HepG2 (cell line): ENCODE measurements around the gene ZNF747. TPM values are rescaled to one million over a fixed set of nuclear protein-coding genes. Genes with fewer than 3 reads are reported as not detected.

Experiments
- CBX5 ChIP-seq: sonication (generic); formaldehyde crosslinking; IDR thresholded peaks from 2 replicates; pipeline ENCODE4 v1.4.0; 2020; ENCODE audit warnings: missing genetic modification reagents, borderline replicate concordance
- KDM5B ChIP-seq: sonication (generic); formaldehyde crosslinking; IDR thresholded peaks from 2 replicates; pipeline ENCODE4 v1.4.0; 2020; ENCODE audit warnings: missing genetic modification reagents, mild to moderate bottlenecking, borderline replicate concordance
- NFE2L1 ChIP-seq: sonication (generic); formaldehyde crosslinking; IDR thresholded peaks from 2 replicates; pipeline ENCODE4 v1.4.0; 2020; ENCODE audit warnings: missing genetic modification reagents, mild to moderate bottlenecking, borderline replicate concordance
- PAWR ChIP-seq: sonication (generic); formaldehyde crosslinking; IDR thresholded peaks from 2 replicates; pipeline ENCODE4 v1.4.0; 2020; ENCODE audit warnings: missing genetic modification reagents, mild to moderate bottlenecking, borderline replicate concordance
- SP4 ChIP-seq: sonication (generic); formaldehyde crosslinking; IDR thresholded peaks from 2 replicates; pipeline ENCODE4 v1.8.1; 2023; ENCODE audit warnings: mild to moderate bottlenecking, missing genetic modification reagents
- SRSF1 ChIP-seq: fragments of 200-400 bp; formaldehyde crosslinking; optimal IDR thresholded peaks from 2 replicates; pipeline ENCODE3; 2017; ENCODE audit warnings: mild to moderate bottlenecking, low read depth, low read length, moderate library complexity
- ZFX ChIP-seq: sonication (generic); formaldehyde crosslinking; IDR thresholded peaks from 2 replicates; pipeline ENCODE4 v1.4.0; 2020; ENCODE audit warnings: mild to moderate bottlenecking, low read depth, missing genetic modification reagents, moderate library complexity
- ZNF160 ChIP-seq: sonication (generic); formaldehyde crosslinking; IDR thresholded peaks from 2 replicates; pipeline ENCODE4 v1.8.0; 2022; ENCODE audit warnings: mild to moderate bottlenecking, inconsistent platforms, missing genetic modification reagents
- ZNF563 ChIP-seq: sonication (generic); formaldehyde crosslinking; IDR thresholded peaks from 2 replicates; pipeline ENCODE4 v1.8.0; 2022; ENCODE audit warnings: mild to moderate bottlenecking, moderate library complexity, missing genetic modification reagents
- ZNF572 ChIP-seq: sonication (generic); formaldehyde crosslinking; IDR thresholded peaks from 2 replicates; pipeline ENCODE4 v1.5.1; 2020; ENCODE audit warnings: mild to moderate bottlenecking, missing genetic modification reagents
- polyA plus RNA-seq, 8 experiments: library from polyadenylated mRNA; depleted of rRNA in 3 of 8; stranded (reverse) in 7 of 8; unstranded in 1 of 8; fragments of >200 nt; fragmentation: Illumina TruSeq in 4 of 8; extraction: Trizol in 4 of 8; gene quantifications; 2 replicates each; pipeline versions ENCODE4 v1.2.1 to v1.2.3, GENCODE V29; 2011 to 2016; ENCODE audit warnings: low read depth in 4 of 8, missing spikeins in 1 of 8, mixed read lengths in 1 of 8; ENCODE audit not compliant: insufficient read depth in 1 of 8
- total RNA-seq, 5 experiments: library from RNA; depleted of rRNA; stranded (reverse); fragments of >200 nt; fragmentation: Illumina TruSeq; extraction: Trizol; gene quantifications; 2 replicates each; pipeline ENCODE4 v1.2.3, GENCODE V29; 2016; ENCODE audit warnings: low read depth in 1 of 5
- TF ChIP-seq, protein P1 (sequence below): sonication (generic); formaldehyde crosslinking; conservative IDR thresholded peaks from 2 replicates; pipeline ENCODE4 v1.4.0; 2020; ENCODE audit warnings: mild to moderate bottlenecking, missing genetic modification reagents, moderate library complexity
- TF ChIP-seq, protein P2 (sequence below): sonication (generic); formaldehyde crosslinking; IDR thresholded peaks from 2 replicates; pipeline ENCODE4 v1.4.0; 2020; ENCODE audit warnings: low read depth, mild to moderate bottlenecking, missing genetic modification reagents
- TF ChIP-seq, protein P3 (sequence below): sonication (generic); formaldehyde crosslinking; IDR thresholded peaks from 2 replicates; pipeline ENCODE4 v1.5.0; 2020; ENCODE audit warnings: missing genetic modification reagents
- TF ChIP-seq, protein P4 (sequence below): sonication (generic); formaldehyde crosslinking; conservative IDR thresholded peaks from 2 replicates; pipeline ENCODE4 v1.8.0; 2022; ENCODE audit warnings: mild to moderate bottlenecking, moderate library complexity, missing genetic modification reagents
- TF ChIP-seq, protein P5 (sequence below): conservative IDR thresholded peaks from 2 replicates; pipeline ENCODE4 v1.6.1; 2018; ENCODE audit warnings: missing genetic modification reagents

The ZNF747 gene
- total and polyA plus RNA-seq, 2 of the 13 experiments (the other 11 are each of a cell fraction or from before 2014, with no cell fraction given): 7.2 to 10.2 TPM

DNA sequence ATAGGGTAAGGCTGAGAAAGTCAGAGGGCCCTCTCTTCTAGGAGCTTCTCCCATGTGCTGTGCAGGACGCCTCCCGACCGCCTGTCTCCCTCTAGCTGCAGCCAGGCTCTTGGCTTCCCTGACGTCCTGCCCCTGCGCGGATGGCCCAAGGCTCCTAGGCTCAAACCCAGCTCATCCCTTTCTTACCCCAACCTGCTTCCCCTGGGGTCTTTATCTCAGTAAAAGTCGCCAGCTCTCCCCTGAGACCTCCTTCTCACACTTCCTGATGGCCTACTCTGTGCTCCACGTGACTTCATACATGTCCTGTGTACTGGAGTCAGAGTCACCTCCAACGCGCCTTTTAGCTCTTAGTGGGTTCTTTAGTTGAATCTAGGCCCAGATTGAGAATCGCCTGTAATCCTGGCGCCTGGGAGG lies 1.1 kb upstream of the ZNF747 start (continued):
- TF ChIP-seq SRSF1 (no peak), SP4 (0 out of 2 replicates have a peak, but pooled peaks have one; percentile 20), ZFX (CRISPR knock-in tag) (peak; percentile 83), PAWR (no peak), NFE2L1 (CRISPR knock-in tag) (no peak), CBX5 (no peak), ZNF563 (CRISPR knock-in tag) (peak; percentile 55; the same call in 1 of the 2 replicates), KDM5B (peak; percentile 85), ZNF572 (CRISPR knock-in tag) (no peak), ZNF160 (CRISPR knock-in tag) (0 out of 2 replicates have a peak, but pooled peaks have one; percentile 22)
- TF ChIP-seq, protein P1, sequence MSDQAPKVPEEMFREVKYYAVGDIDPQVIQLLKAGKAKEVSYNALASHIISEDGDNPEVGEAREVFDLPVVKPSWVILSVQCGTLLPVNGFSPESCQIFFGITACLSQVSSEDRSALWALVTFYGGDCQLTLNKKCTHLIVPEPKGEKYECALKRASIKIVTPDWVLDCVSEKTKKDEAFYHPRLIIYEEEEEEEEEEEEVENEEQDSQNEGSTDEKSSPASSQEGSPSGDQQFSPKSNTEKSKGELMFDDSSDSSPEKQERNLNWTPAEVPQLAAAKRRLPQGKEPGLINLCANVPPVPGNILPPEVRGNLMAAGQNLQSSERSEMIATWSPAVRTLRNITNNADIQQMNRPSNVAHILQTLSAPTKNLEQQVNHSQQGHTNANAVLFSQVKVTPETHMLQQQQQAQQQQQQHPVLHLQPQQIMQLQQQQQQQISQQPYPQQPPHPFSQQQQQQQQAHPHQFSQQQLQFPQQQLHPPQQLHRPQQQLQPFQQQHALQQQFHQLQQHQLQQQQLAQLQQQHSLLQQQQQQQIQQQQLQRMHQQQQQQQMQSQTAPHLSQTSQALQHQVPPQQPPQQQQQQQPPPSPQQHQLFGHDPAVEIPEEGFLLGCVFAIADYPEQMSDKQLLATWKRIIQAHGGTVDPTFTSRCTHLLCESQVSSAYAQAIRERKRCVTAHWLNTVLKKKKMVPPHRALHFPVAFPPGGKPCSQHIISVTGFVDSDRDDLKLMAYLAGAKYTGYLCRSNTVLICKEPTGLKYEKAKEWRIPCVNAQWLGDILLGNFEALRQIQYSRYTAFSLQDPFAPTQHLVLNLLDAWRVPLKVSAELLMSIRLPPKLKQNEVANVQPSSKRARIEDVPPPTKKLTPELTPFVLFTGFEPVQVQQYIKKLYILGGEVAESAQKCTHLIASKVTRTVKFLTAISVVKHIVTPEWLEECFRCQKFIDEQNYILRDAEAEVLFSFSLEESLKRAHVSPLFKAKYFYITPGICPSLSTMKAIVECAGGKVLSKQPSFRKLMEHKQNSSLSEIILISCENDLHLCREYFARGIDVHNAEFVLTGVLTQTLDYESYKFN (CRISPR knock-in tag): 0 out of 2 replicates have a peak, but pooled peaks have one; percentile 26
- TF ChIP-seq, protein P2, sequence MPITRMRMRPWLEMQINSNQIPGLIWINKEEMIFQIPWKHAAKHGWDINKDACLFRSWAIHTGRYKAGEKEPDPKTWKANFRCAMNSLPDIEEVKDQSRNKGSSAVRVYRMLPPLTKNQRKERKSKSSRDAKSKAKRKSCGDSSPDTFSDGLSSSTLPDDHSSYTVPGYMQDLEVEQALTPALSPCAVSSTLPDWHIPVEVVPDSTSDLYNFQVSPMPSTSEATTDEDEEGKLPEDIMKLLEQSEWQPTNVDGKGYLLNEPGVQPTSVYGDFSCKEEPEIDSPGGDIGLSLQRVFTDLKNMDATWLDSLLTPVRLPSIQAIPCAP (CRISPR knock-in tag): no peak
- TF ChIP-seq, protein P3, sequence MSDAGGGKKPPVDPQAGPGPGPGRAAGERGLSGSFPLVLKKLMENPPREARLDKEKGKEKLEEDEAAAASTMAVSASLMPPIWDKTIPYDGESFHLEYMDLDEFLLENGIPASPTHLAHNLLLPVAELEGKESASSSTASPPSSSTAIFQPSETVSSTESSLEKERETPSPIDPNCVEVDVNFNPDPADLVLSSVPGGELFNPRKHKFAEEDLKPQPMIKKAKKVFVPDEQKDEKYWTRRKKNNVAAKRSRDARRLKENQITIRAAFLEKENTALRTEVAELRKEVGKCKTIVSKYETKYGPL: no peak
- TF ChIP-seq, protein P4, sequence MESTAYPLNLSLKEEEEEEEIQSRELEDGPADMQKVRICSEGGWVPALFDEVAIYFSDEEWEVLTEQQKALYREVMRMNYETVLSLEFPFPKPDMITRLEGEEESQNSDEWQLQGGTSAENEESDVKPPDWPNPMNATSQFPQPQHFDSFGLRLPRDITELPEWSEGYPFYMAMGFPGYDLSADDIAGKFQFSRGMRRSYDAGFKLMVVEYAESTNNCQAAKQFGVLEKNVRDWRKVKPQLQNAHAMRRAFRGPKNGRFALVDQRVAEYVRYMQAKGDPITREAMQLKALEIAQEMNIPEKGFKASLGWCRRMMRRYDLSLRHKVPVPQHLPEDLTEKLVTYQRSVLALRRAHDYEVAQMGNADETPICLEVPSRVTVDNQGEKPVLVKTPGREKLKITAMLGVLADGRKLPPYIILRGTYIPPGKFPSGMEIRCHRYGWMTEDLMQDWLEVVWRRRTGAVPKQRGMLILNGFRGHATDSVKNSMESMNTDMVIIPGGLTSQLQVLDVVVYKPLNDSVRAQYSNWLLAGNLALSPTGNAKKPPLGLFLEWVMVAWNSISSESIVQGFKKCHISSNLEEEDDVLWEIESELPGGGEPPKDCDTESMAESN (CRISPR knock-in tag): 0 out of 2 replicates have a peak, but pooled peaks have one; percentile 44
- TF ChIP-seq, protein P5, sequence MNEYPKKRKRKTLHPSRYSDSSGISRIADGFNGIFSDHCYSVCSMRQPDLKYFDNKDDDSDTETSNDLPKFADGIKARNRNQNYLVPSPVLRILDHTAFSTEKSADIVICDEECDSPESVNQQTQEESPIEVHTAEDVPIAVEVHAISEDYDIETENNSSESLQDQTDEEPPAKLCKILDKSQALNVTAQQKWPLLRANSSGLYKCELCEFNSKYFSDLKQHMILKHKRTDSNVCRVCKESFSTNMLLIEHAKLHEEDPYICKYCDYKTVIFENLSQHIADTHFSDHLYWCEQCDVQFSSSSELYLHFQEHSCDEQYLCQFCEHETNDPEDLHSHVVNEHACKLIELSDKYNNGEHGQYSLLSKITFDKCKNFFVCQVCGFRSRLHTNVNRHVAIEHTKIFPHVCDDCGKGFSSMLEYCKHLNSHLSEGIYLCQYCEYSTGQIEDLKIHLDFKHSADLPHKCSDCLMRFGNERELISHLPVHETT (CRISPR knock-in tag): 0 out of 2 replicates have a peak, but pooled peaks have one; percentile 38
